Panc1 (cell line): ENCODE data around the gene ZDHHC19. TPM values are rescaled to one million over a fixed set of nuclear protein-coding genes. Genes with fewer than 3 reads are reported as not detected.
"Not testable (repeated sequence)": the region's sequence is repeated elsewhere in the genome, so short reads cannot be mapped to it uniquely, and the experiment has no call there.

ENCODE experiments used
- ATAC-seq: fragments of 200-7000 bp; cut with Tn5 transposase; 2 replicates; pipeline ENCODE4 v1.9.1; 2020; ENCODE audit warnings: mild to moderate bottlenecking, moderate library complexity
- BruUV-seq: library from RNA; stranded (reverse); fragments of 400-500 nt; replicated peaks from 2 replicates; lab custom pipeline; 2021; lab: Mats Ljungman, UMichigan
- CTCF ChIA-PET: fragments of 300-600 bp; sonication (Branson Sonifier 250); formaldehyde crosslinking; loops from one replicate; lab custom pipeline; 2022; ENCODE audit warnings: antibody characterized with exemption; lab: Charles Lee
- POLR2A ChIA-PET: fragments of 300-600 bp; sonication (Branson Sonifier 250); formaldehyde crosslinking; loops from one replicate; lab custom pipeline; 2022; ENCODE audit warnings: antibody characterized with exemption; lab: Charles Lee
- DNase-seq: peaks from one replicate; pipeline ENCODE4 v3.0.0-alpha.2; 2010; ENCODE audit warnings: low read depth, low spot score
- H3K27ac ChIP-seq: 2 replicates; pipeline ENCODE4 v1.5.1; 2011; ENCODE audit warnings: mild to moderate bottlenecking, low read length, inconsistent platforms
- H3K27me3 ChIP-seq: fragments of 200-500 bp; sonication (Bioruptor generic); 2 replicates; pipeline ENCODE4 v1.6.0; 2014; ENCODE audit warnings: low read length, inconsistent platforms; ENCODE audit not compliant: control insufficient read depth, insufficient read depth
- H3K36me3 ChIP-seq: fragments of 200-500 bp; sonication (Bioruptor generic); 2 replicates; pipeline ENCODE4 v1.5.1; 2014; ENCODE audit warnings: inconsistent platforms, mild to moderate bottlenecking, low read length, moderate library complexity; ENCODE audit not compliant: control insufficient read depth, insufficient read depth
- H3K4me1 ChIP-seq: 2 replicates; pipeline ENCODE4 v1.5.1; 2011; ENCODE audit warnings: inconsistent platforms, mild to moderate bottlenecking, low read length, moderate library complexity; ENCODE audit not compliant: control insufficient read depth, insufficient read depth
- H3K4me3 ChIP-seq, 2 experiments: 2 replicates each; pipeline ENCODE4 v1.5.1; 2011 to 2012; ENCODE audit warnings: low read depth in 2 of 2, low read length in 2 of 2, mild to moderate bottlenecking in 2 of 2, inconsistent platforms in 1 of 2, moderate library complexity in 1 of 2
- H3K9me3 ChIP-seq: fragments of 200-500 bp; sonication (Bioruptor generic); 2 replicates; pipeline ENCODE4 v1.5.1; 2014; ENCODE audit warnings: low read depth, mild to moderate bottlenecking, inconsistent platforms, low read length, moderate library complexity; ENCODE audit not compliant: control insufficient read depth, insufficient read depth
- CTCF ChIP-seq: fragments of 450-650 bp; IDR thresholded peaks from 2 replicates; pipeline ENCODE4 v1.5.1; 2017; ENCODE audit warnings: mild to moderate bottlenecking
- POLR2AphosphoS5 ChIP-seq: IDR thresholded peaks from 2 replicates; pipeline ENCODE4 v1.6.1; 2012; ENCODE audit warnings: mild to moderate bottlenecking, low read depth, low read length, moderate library complexity
- REST ChIP-seq, 2 experiments: IDR thresholded peaks; 2 replicates each; pipeline ENCODE4 v1.6.1; 2011 to 2012; ENCODE audit warnings: low read depth in 2 of 2, control low read depth in 1 of 2, low read length in 1 of 2, mild to moderate bottlenecking in 1 of 2, moderate library complexity in 1 of 2; ENCODE audit not compliant: insufficient read depth in 1 of 2
- SIN3A ChIP-seq: IDR thresholded peaks from 2 replicates; pipeline ENCODE4 v1.6.1; 2012; ENCODE audit warnings: low read depth, mild to moderate bottlenecking, low read length, moderate library complexity, borderline replicate concordance; ENCODE audit not compliant: insufficient read depth
- TCF7L2 ChIP-seq: IDR thresholded peaks from 2 replicates; pipeline ENCODE4 v1.6.1; 2011; ENCODE audit warnings: mild to moderate bottlenecking, low read depth, low read length, inconsistent platforms
- in situ Hi-C: cut with HindIII; loops from 2 replicates; pipeline ENCODE4 v1.10.0; 2016; ENCODE audit warnings: low sequenced_read_pairs, low pct_unique_long_range_greater_than_20kb
- intact Hi-C: fragments of 100-400 bp; cut with micrococcal nuclease; formaldehyde crosslinking; loops from one replicate; pipeline ENCODE4 v1.10.0; 2022; ENCODE audit not compliant: unreplicated experiment
- total RNA-seq: library from RNA; stranded (reverse); gene quantifications from one replicate; pipeline ENCODE4 v1.2.1, GENCODE V29; 2021; ENCODE audit not compliant: unreplicated experiment

Gene ZDHHC19
- total RNA-seq, 1 experiment from 2014 or later = 0.33 TPM

GRCh38 chr3:196174652-196175051, 36.5 kb downstream of the ZDHHC19 start:
- H3K36me3 ChIP-seq = no peaks in the 10 kb centered on the region
- CTCF ChIA-PET = interaction anchor here (0.5 kb wide), 1 partner anchor 83 kb away, joined by 7 read pairs; no protein-coding TSS in a partner anchor
- H3K27me3 ChIP-seq = no peaks in the 10 kb centered on the region
- DNase-seq (no peak), ATAC-seq (no peak)
- BruUV-seq = no TSS peak
- no peak overlapping the region for H3K27ac ChIP-seq
- no peaks in the 10 kb centered on the region for H3K9me3 ChIP-seq
- peaks cover 10% of the 10 kb centered on the region; the same call in 1 of the 2 replicates for H3K4me1 ChIP-seq
- in situ Hi-C loops = loop anchor here (25.0 kb wide), 1 partner anchor 87 kb away; the partner anchor contains the start of gene TFRC
- H3K4me3 ChIP-seq = no peak overlapping the region
- intact Hi-C loops = no loop called here
- POLR2A ChIA-PET = no interaction called here
- TF ChIP-seq POLR2AphosphoS5 (no peak), CTCF (no peak), TCF7L2 (no peak), SIN3A (no peak), REST (IDR thresholded peaks at IDR 0.05; ENCODE audit: insufficient read depth in 1 of 2, low read depth in 2 of 2, low read length in 1 of 2) (no peak)

- H3K4me1 ChIP-seq, H3K27me3 ChIP-seq, DNase-seq, intact Hi-C loops, in situ Hi-C loops, CTCF ChIA-PET, BruUV-seq, ATAC-seq, H3K9me3 ChIP-seq, H3K36me3 ChIP-seq, H3K27ac ChIP-seq, H3K4me3 ChIP-seq: not testable (repeated sequence)
- POLR2A ChIA-PET = interaction anchor here (0.6 kb wide), 1 partner anchor 16 kb away, joined by 7 read pairs; no protein-coding TSS in a partner anchor
These were observed 40.9 kb downstream of the ZDHHC19 start for GRCh38 chr3:196170296-196170695.

- no peak for DNase-seq
- in situ Hi-C loops = no loop called here
- no TSS peak for BruUV-seq
These were observed 41.4 kb downstream of the ZDHHC19 start for GRCh38 chr3:196169836-196170240.

More at GRCh38 chr3:196169836-196170240, 41.4 kb downstream of the ZDHHC19 start:
- ATAC-seq = 0 out of 2 replicates have a peak, but pooled peaks have one; percentile 10
- no peak overlapping the region for H3K4me3 ChIP-seq
- CTCF ChIA-PET = no interaction called here
- intact Hi-C loops = no loop called here
- no peak for TF ChIP-seq REST (IDR thresholded peaks at IDR 0.05; ENCODE audit: insufficient read depth in 1 of 2, low read depth in 2 of 2, low read length in 1 of 2)
- no peak for TF ChIP-seq CTCF
- no peak for TF ChIP-seq TCF7L2
- no peak for TF ChIP-seq SIN3A
- TF ChIP-seq POLR2AphosphoS5 = no peak
- H3K27ac ChIP-seq = 0 out of 2 replicates have a peak overlapping the region, but pooled peaks have one; percentile 10
- H3K4me1 ChIP-seq = no peaks in the 10 kb centered on the region
- no peaks in the 10 kb centered on the region for H3K27me3 ChIP-seq
- POLR2A ChIA-PET = interaction anchor here (0.6 kb wide), 1 partner anchor 17 kb away, joined by 7 read pairs; no protein-coding TSS in a partner anchor
- H3K36me3 ChIP-seq = no peaks in the 10 kb centered on the region
- H3K9me3 ChIP-seq = no peaks in the 10 kb centered on the region
